ENCODE measurements around the gene FLOT2. TPM values are rescaled to one million over a fixed set of nuclear protein-coding genes. Genes with fewer than 3 reads are reported as not detected.

The FLOT2 gene
- total RNA-seq, 4 donors from 2014 or later = 60.2 to 94.8 (median 86.0) TPM

DNA sequence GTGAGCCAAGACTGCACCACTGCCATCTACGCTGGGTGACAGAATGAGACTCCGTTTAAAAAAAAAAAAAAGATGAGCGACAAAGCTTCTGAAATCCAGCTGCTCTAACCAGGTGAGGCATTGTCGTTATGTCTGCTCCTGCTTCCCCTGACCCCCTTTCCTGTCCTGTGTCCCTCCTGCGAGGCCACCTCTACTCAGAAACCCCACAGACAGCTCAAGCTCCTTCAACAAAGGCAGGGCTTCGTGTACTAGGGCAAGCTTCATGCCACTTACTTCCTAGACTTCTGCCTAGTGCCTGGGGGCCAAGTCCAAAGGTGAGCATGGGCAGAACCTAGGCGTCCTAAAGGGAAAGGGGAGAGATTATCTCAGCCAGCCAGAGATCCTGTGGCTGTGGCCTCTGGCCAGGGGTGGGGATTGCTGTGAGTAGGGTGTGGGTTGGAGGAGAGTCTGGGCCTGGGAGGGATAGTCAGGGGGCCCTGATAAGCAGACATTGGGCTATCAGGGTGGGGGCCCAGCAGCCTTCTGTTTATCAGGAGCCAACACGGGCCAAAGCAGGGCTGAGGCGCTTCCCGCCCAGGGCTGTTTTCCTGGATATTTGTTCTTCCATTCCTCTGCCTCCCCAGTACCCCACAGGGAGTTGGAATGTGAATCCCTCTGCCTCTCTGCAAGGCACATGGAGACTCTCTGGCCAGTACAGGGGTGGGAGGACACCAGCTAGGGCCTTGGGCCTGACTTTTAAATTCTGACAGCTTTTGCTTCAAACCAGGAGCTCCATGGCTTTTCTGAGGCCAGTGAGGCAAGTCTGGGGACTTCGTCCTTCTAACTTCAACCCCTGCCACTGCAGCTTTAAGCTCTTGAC is 32.3 kb downstream of the FLOT2 start:
- Histone ChIP-seq H3K36me3 (peaks cover 5 to 26% (median 14%) of the 10 kb centered on the region in 4 donors), H3K4me3 (no peak overlapping the region), H3K27ac (replicated peaks in 1 of 4) (no peak overlapping the region), H3K4me1 (no peaks in the 10 kb centered on the region), H3K27me3 (no peaks in the 10 kb centered on the region), H3K9me3 (no peaks in the 10 kb centered on the region)
- WGBS = 82% methylated on average over 11 of the region's 11 CpGs
- no peak for DNase-seq (ENCODE audit: extremely low spot score)
- TF ChIP-seq, protein P1, sequence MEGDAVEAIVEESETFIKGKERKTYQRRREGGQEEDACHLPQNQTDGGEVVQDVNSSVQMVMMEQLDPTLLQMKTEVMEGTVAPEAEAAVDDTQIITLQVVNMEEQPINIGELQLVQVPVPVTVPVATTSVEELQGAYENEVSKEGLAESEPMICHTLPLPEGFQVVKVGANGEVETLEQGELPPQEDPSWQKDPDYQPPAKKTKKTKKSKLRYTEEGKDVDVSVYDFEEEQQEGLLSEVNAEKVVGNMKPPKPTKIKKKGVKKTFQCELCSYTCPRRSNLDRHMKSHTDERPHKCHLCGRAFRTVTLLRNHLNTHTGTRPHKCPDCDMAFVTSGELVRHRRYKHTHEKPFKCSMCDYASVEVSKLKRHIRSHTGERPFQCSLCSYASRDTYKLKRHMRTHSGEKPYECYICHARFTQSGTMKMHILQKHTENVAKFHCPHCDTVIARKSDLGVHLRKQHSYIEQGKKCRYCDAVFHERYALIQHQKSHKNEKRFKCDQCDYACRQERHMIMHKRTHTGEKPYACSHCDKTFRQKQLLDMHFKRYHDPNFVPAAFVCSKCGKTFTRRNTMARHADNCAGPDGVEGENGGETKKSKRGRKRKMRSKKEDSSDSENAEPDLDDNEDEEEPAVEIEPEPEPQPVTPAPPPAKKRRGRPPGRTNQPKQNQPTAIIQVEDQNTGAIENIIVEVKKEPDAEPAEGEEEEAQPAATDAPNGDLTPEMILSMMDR (IDR thresholded peaks at IDR 0.05) = no peak
- no peak for TF ChIP-seq POLR2A (IDR thresholded peaks at IDR 0.05; ENCODE audit: low read depth)
- no peak for TF ChIP-seq EP300 (IDR thresholded peaks at IDR 0.05)
- no peak for TF ChIP-seq POLR2AphosphoS5 (IDR thresholded peaks at IDR 0.05)
- intact Hi-C loops (cut with DNase I) = no loop called here

DNA sequence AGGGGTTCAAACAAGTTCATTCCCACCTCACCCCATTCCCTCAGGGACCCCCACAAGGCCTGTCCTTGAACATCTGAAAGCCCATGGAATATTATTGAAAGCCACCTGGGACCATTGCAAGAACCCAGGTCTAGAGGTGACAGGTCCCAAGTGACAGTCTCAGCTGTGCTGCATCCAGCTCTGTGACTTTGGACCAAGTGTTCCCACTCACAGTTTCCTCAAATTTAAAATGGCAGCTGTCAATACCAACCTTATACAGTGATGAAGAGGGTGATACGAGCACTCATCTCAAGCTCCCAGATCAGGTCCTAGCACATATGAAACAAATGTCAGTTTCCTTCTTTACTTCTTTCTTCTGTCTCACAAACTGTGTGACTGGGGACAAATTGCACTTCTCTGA is 33.6 kb downstream of the FLOT2 start:
- 93% methylated on average over 1 of the region's 1 CpG for WGBS
- Histone ChIP-seq H3K4me3 (no peak overlapping the region), H3K36me3 (peaks cover 18 to 38% (median 27%) of the 10 kb centered on the region in 4 donors), H3K4me1 (no peaks in the 10 kb centered on the region), H3K9me3 (no peaks in the 10 kb centered on the region), H3K27me3 (no peaks in the 10 kb centered on the region), H3K27ac (replicated peaks in 1 of 4) (no peak overlapping the region)
- no peak for DNase-seq (ENCODE audit: extremely low spot score)
- TF ChIP-seq POLR2AphosphoS5 (IDR thresholded peaks at IDR 0.05) (no peak), EP300 (IDR thresholded peaks at IDR 0.05) (no peak), POLR2A (IDR thresholded peaks at IDR 0.05; ENCODE audit: low read depth) (no peak)
- TF ChIP-seq, protein P1 (IDR thresholded peaks at IDR 0.05) = no peak
- intact Hi-C loops (cut with DNase I) = no loop called here

DNA sequence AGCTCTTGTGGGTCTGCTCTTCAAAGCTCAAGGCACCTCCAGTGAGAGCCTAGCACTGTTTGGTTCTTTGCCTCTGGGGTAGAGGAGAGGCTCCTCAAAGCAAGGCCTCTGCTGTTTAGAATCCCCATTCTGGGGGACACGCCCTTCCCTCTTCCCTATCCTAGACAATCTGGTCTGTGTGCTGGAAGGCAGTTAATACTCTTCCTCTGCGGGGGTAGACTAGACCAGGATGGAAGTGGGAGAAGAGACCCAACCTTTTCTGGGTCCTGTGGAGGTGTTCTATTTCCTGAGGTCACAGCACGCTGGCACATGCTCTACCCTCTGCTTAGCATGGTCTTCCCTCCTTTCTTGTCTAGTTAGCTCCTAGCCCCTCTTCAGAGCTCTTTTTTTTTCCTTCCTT is 35.0 kb downstream of the FLOT2 start:
- Histone ChIP-seq H3K27ac (replicated peaks in 1 of 4) (no peak overlapping the region), H3K9me3 (no peaks in the 10 kb centered on the region), H3K36me3 (peaks cover 20 to 52% (median 41%) of the 10 kb centered on the region in 4 donors), H3K27me3 (no peaks in the 10 kb centered on the region), H3K4me3 (no peak overlapping the region), H3K4me1 (no peaks in the 10 kb centered on the region)
- 100% methylated on average over 1 of the region's 3 CpGs for WGBS
- no peak for DNase-seq (ENCODE audit: extremely low spot score)
- TF ChIP-seq, protein P1 (IDR thresholded peaks at IDR 0.05) = no peak
- TF ChIP-seq POLR2AphosphoS5 (IDR thresholded peaks at IDR 0.05) = no peak
- TF ChIP-seq EP300 (IDR thresholded peaks at IDR 0.05) = no peak
- TF ChIP-seq POLR2A (IDR thresholded peaks at IDR 0.05; ENCODE audit: low read depth) = no peak
- intact Hi-C loops (cut with DNase I) = no loop called here

DNA sequence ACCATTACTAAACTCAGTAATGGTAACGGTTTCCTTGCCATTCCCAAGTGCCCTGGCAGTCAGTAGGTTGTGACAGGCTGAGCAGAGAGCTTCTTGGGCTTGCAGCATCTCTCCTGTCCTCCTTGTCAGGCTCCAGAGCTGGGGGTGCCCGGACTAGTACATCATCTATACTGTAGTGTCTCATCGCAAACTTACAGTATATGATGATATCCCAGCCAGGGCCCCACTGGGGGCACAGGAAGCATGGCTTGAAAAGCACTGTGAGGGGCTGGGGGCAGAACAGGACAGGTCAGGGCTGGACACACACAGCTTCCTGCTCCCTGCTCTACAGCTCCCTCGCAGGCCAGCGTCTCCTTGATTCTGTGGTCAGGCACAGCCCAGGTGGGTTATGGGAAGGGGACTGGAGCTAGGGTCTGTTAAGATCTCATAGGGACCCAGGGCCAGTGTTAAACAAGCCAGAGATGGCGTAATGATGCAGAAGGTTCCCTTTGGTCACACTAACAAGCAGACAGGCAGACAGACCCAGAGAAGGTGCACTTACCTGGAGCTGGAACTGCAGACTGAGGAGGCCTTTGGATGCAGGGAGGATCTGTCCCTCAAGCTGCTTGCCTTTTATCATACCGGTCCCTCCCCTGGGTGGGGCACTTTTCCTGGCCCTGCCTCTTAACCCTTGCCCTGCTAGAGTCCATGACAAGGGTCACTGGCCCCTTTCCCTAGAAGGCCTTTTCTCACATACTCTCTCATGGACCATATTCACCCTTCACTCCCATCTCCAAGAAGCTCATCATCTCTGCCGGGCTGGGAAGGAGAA is 35.9 kb downstream of the FLOT2 start:
- Histone ChIP-seq H3K27me3 (no peaks in the 10 kb centered on the region), H3K27ac (replicated peaks in 1 of 4) (no peak overlapping the region), H3K4me1 (no peaks in the 10 kb centered on the region), H3K4me3 (no peak overlapping the region), H3K9me3 (no peaks in the 10 kb centered on the region), H3K36me3 (peaks cover 20 to 62% (median 48%) of the 10 kb centered on the region in 4 donors)
- intact Hi-C loops (cut with DNase I) = no loop called here
- WGBS = 61% methylated on average over 8 of the region's 8 CpGs
- DNase-seq (ENCODE audit: extremely low spot score) = no peak
- TF ChIP-seq POLR2A (IDR thresholded peaks at IDR 0.05; ENCODE audit: low read depth) = no peak
- TF ChIP-seq EP300 (IDR thresholded peaks at IDR 0.05) = no peak
- TF ChIP-seq, protein P1 (IDR thresholded peaks at IDR 0.05) = no peak
- TF ChIP-seq POLR2AphosphoS5 (IDR thresholded peaks at IDR 0.05) = no peak
